NOMO-1 treated with dmso at 0.1 percent for 144 hours (cell line): ENCODE results near the gene ARFRP1.

Source experiments
- DNase-seq: peaks from one replicate; lab custom pipeline; 2025; ENCODE audit not compliant: unreplicated experiment; lab: John Stamatoyannopoulos, UW

Gene ARFRP1

GRCh38 chr20:63692436-63693082 lies 15.2 kb downstream of the ARFRP1 start:
- DNase-seq, result no peak

DNA sequence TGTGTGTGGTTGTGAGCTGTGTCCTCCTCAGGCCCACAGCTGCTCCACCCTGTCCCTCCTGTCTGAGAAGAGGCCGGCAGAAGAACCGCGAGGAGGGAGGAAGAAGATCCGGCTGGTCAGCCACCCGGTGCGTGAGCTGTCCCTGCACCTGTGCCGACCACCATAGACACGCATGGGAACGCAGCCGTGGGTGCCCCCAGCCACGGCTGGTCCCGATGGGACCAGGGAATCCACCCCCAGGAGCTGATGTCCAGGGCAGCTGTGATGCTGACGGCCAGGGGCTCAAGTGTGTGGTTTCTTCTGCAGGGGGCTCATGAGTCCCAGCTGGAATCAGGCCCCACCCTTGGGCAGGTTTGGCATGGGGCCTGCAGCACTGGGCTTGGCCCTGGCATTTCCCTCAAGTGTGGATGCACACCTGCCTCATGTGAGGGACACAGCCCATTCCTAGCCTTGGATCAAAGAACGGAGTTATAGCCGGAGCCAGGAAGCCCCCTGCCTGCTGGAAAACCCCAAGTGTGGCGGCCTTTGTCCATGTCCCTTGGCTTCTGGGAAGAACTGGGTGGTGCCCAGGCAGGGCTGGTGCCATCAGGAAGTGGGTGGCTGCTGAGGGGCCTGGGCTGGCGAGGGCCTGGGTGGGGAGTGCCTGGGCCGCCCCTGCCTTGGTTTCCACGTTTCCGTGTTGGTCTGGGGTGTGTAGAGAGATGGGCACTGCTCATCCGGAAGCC lies 15.9 kb downstream of the ARFRP1 start:
- no peak for DNase-seq

DNA sequence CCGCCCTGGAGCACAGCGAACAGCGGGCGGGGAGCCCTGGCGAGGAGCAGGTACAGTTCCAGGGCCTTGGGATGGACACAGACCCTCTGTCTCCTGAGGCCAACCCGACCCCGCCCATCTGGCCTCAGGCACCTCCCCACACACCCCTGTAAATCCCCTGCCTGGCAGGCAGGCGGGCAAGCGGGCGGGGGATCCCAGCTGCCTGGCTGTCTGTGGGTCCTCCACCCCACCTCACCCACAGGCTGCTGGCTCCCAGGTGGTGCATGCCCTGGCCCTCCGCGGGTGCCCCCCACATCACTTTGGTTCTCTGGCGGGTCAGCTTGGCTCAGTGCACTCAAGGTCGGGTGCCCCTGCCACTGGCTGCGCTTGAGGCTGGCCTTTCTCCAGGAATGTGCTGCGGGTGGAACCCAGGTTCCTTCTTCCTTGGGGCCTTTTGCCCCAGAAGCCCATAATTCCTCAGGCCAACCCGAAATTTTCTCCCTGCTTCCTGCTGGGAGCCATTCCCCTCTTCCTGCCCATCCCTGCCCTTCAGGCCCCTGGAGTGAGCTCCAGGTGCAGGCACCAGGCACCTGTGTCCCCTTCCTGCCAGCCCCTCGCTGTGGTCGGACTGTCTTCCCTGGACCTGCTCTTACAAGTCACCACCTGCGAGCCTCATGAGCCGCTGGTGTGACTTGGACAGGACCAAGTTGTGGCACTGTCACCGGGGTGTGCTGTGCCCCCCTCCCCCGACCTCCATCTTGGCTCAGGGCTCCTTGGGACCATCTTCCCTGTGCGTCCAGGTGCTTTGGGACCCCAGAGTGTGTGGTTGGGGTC lies 16.7 kb downstream of the ARFRP1 start:
- DNase-seq, result no peak

- no peak for DNase-seq
Measured at GRCh38 chr20:63690003-63690897, 17.5 kb downstream of the ARFRP1 start.

DNA sequence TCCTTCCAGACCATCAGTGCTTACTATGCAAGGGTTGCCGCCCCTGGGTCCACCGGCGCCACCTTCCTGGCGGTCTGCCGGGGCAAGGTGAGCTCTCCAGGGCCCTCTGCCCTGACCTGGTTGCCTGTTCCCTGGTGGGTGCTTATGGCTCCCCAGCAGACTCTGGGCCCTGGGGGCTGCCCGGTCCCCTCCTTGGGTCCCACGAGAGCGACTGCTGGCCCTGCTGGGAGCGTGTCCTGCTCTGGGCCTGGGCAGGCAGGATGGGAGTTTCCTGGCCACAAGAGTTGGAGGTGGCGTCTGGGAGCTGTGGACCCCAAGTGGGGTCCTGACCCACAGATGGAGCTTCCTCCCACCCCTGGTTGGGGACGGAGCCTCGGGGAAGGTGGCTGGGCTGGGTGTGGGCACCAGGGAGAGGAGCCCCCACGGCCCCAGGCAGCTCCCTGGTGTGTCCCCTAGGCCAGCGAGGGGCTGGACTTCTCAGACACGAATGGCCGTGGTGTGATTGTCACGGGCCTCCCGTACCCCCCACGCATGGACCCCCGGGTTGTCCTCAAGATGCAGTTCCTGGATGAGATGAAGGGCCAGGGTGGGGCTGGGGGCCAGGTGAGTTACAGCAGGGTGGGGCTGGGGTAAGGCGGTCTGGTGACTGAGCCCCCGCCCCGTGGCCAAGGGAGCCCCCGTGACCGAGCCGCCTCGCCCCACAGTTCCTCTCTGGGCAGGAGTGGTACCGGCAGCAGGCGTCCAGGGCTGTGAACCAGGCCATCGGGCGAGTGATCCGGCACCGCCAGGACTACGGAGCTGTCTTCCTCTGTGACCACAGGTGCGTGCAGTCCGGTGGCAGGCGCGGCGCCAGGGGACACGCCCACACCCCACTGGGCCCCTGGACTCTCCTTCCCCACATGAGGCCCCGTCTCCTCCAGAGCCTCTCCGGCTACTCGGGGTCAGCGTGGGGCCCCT lies 18.5 kb downstream of the ARFRP1 start:
- no peak for DNase-seq

DNA sequence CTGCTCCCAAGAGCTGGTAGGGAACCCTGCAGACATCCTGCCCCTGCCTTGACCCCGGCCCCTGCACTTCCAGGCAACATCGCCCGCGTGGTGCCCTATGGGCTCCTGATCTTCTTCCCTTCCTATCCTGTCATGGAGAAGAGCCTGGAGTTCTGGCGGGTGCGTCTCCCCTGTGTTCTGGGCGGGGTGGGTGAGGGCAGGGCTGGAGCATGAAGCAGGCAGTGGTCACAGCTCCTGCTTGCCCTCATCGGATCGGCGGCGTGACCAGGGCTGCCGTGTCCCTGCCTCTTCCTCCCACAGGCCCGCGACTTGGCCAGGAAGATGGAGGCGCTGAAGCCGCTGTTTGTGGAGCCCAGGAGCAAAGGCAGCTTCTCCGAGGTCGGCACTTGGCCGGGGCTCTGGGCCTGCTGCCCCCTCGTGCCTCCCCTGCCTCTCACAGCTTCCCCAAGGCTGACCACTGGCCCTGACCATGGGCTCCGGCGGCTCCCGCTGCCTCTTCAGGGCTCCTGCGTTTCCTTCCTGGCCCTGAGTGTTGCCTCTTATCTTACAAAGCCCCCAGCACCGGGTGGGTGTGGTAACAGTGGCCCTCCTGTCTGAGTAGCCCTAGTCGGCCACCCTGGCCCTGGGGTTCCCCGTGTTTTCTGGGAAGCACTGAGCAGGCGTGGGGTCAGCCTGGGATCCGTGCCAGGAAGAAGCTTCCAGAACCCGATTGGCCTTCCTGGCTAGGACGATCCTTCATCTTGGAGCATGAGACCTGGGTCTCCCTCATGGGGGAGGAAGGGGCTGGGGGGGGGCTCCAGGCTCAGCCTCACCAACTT lies 19.3 kb downstream of the ARFRP1 start:
- no peak for DNase-seq

DNA sequence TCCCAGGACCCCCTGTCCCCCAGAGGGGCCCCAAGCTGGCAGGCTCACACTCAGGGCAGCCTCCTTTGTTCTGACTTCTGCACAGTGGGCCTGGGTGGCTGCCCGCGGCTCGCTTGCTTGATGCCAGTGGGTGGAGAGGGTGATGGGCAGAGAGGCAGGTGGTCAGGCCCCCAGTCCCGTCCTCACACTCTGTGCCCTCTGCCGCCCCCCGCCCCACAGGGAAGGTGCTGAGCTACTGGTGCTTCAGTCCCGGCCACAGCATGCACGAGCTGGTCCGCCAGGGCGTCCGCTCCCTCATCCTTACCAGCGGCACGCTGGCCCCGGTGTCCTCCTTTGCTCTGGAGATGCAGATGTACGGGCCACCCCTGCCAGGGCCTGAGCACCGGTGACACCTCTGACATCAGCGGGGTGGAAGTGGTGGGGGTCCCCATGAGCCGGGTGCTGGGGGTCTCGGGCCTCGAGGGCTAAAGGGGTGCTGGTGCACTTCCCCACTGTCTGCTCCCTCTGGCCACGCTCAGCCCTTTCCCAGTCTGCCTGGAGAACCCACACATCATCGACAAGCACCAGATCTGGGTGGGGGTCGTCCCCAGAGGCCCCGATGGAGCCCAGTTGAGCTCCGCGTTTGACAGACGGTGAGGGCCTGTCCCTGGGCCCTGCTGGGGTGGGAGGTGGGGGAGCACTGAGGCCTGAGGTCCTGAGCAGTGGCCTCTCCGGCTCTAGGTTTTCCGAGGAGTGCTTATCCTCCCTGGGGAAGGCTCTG lies 20.2 kb downstream of the ARFRP1 start:
- DNase-seq, result no peak

GRCh38 chr20:63686492-63687321 lies 21.1 kb downstream of the ARFRP1 start:
- peak; percentile 44 for DNase-seq

DNA sequence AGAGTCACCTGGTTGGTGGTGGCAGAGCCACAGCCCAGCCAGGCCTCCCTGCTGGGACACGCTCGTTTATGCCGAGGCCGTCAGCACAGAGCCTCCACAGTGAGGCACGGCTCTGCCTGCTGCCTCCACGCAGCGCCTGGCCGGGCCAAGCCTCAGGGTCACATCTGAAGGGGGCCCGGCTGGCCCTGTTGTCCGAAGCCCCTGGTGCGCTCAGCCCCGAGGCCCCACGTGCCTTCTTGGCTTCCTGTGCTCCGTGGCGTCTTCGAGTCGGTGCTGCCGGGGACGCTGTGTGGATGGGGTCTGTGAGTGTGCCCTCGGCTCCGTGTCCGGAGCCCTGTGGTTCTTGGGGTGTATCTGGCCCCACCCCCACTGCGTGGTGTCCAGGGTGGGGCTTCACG lies 21.7 kb downstream of the ARFRP1 start:
- no peak for DNase-seq

DNA sequence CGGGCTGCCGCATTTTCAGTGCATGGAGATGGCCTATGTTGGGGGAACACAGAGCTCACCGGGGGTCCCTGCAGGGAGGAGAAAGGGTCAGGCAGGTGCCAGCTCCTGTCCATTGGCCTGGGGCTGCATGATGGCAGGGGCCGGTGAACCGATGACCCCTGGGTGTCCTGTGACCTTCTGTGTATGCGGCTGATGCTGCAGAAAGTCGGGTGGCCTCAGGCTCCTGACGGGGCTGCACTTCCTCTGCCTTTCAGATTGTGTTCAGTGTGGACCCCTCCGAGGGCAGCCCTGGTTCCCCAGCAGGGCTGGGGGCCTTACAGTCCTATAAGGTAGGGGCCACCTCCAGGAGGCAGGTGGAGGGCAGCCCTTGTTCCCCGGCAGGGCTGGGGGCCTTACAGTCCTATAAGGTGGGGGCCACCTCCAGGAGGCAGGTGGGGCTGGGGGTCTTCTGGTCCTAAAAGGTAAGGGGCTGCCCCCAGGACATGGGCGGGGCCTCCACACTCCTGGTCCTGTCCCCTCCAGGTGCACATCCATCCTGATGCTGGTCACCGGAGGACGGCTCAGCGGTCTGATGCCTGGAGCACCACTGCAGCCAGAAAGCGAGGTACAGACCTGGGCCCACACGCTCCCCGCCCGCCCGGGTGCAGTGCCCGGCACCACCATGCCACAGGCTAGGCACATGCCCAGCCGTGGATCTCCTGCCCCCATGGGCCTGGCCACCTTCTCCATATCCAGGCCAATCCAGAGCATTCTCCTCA lies 22.3 kb downstream of the ARFRP1 start:
- DNase-seq, result no peak

DNA sequence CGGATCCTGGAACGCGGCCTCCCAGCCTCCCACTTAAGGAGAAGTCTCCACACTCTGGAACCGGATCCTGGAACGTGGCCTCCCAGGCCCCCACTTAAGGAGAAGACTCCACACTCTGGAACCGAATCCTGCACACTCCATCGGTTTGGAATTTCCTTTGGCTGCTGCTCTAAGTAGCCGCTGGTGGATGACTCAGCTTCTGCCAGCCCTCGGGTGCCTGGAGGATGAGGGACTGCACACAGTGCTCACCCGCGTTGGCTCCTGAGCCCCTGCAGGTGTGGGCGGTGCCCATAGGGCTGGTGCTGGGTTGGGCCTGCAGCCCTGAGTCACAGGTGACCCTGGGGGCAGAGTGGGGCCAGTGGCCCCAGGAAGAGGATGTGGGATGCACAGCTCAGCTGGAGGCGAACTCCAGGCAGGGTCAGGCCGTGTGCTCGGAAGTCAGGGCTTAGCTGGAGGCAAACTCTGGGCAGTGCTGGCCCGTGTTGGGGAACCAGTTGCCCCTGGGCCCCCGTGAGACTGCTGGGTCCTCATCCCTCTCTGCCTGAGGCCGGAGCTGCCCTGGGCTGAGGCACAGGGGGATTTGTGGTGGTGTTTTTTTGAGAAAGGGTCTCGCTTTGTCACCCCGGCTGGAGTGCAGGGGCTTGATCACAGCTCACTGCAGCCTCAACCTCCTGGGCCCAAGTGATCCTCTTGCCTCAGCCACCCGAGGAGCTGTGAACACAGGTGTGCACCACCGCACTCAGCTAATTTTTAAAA lies 25.2 kb downstream of the ARFRP1 start:
- no peak for DNase-seq

GRCh38 chr20:63681609-63682142 lies 26.1 kb downstream of the ARFRP1 start:
- no peak for DNase-seq

DNA sequence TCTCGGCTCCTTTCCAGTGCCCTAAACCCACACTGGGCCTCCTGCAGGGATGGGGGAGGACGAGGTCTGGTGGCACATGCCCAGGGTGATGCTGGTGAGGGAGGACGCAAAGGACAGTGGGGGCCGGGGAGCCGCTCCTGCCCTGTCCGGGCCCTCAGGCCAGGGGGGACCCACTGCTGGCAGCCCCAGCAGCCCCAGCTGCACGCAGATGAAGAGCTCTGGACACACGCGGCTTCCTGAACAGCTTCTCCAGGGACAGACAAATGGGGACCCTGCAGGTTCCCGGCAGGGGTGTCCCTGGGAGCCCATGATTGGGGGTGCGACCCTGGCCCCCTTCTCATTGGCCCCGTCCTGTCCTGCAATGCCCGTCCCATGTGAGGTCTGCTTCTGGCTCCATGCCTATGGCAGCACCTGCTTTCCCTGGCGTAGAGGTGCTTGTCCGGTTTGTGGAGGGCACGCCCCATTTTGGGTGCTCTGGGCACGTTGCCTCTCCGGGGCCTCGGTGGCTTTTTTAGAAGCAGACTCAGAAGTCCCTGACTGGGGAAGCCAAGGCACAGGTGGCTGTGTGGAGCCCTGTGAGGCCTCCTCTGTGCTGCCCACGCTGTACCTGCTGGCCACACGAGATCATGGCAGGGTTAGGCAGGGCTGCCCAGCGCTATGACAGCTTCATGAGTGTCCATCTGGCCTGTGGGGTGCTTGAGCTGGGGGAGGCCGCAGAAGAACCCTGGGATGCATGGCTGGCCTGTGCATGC lies 26.7 kb downstream of the ARFRP1 start:
- no peak for DNase-seq

DNA sequence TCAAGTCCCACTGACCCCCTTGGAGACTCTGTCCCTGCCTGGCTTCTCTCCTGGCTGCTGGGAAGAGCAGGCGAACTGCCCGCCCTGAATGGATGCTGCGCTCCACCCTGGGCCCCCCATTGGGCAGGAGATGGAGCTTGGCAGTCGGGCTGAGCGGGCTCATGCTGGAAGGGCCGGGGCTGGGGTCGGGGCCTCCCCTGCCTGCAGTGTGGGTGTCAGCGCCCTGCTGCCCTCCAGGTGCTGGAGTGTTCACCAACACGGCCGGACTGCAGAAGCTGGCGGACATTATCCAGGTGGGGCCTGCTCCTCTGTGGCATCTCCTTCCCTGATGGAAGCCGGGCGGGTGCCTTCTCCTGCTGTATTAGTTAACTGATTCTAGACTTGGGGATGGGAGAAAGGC lies 27.3 kb downstream of the ARFRP1 start:
- no peak for DNase-seq

DNA sequence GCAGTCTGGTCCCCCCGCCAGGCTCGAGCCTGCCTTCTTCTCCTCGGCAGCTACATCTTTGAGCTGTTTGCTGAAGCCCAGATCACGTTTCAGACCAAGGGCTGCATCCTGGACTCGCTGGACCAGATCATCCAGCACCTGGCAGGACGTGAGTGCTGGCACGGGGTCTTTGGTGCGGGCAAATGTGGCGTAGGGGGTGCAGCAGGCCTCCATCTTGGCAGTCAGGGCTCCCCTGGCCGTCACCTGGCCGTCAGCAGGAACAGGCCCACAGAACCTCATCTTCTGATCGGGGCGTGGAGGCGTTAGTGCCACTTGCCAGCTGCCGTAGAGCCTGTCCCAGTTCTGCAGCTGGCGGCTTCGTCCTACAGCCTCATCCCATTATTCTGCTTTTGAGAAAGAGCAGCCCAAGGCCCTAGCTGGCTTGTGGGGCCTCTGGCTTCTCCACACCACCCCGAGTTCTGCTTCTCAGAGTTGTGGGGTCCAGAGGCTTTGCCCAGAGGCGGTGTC lies 27.9 kb downstream of the ARFRP1 start:
- no peak for DNase-seq
